Panc1 (cell line): ENCODE results near the gene CEMIP. TPM values are rescaled to one million over a fixed set of nuclear protein-coding genes. Genes with fewer than 3 reads are reported as not detected.

ENCODE experiments used
- ATAC-seq: fragments of 200-7000 bp; cut with Tn5 transposase; 2 replicates; pipeline ENCODE4 v1.9.1; 2020; ENCODE audit warnings: mild to moderate bottlenecking, moderate library complexity
- BruUV-seq: library from RNA; stranded (reverse); fragments of 400-500 nt; replicated peaks from 2 replicates; lab custom pipeline; 2021; lab: Mats Ljungman, UMichigan
- CTCF ChIA-PET: fragments of 300-600 bp; sonication (Branson Sonifier 250); formaldehyde crosslinking; loops from one replicate; lab custom pipeline; 2022; ENCODE audit warnings: antibody characterized with exemption; lab: Charles Lee
- POLR2A ChIA-PET: fragments of 300-600 bp; sonication (Branson Sonifier 250); formaldehyde crosslinking; loops from one replicate; lab custom pipeline; 2022; ENCODE audit warnings: antibody characterized with exemption; lab: Charles Lee
- DNase-seq: peaks from one replicate; pipeline ENCODE4 v3.0.0-alpha.2; 2010; ENCODE audit warnings: low read depth, low spot score
- H3K27ac ChIP-seq: 2 replicates; pipeline ENCODE4 v1.5.1; 2011; ENCODE audit warnings: mild to moderate bottlenecking, low read length, inconsistent platforms
- H3K27me3 ChIP-seq: fragments of 200-500 bp; sonication (Bioruptor generic); 2 replicates; pipeline ENCODE4 v1.6.0; 2014; ENCODE audit warnings: low read length, inconsistent platforms; ENCODE audit not compliant: control insufficient read depth, insufficient read depth
- H3K36me3 ChIP-seq: fragments of 200-500 bp; sonication (Bioruptor generic); 2 replicates; pipeline ENCODE4 v1.5.1; 2014; ENCODE audit warnings: inconsistent platforms, mild to moderate bottlenecking, low read length, moderate library complexity; ENCODE audit not compliant: control insufficient read depth, insufficient read depth
- H3K4me1 ChIP-seq: 2 replicates; pipeline ENCODE4 v1.5.1; 2011; ENCODE audit warnings: inconsistent platforms, mild to moderate bottlenecking, low read length, moderate library complexity; ENCODE audit not compliant: control insufficient read depth, insufficient read depth
- H3K4me3 ChIP-seq, 2 experiments: 2 replicates each; pipeline ENCODE4 v1.5.1; 2011 to 2012; ENCODE audit warnings: low read depth in 2 of 2, low read length in 2 of 2, mild to moderate bottlenecking in 2 of 2, inconsistent platforms in 1 of 2, moderate library complexity in 1 of 2
- H3K9me3 ChIP-seq: fragments of 200-500 bp; sonication (Bioruptor generic); 2 replicates; pipeline ENCODE4 v1.5.1; 2014; ENCODE audit warnings: low read depth, mild to moderate bottlenecking, inconsistent platforms, low read length, moderate library complexity; ENCODE audit not compliant: control insufficient read depth, insufficient read depth
- POLR2AphosphoS5 ChIP-seq: IDR thresholded peaks from 2 replicates; pipeline ENCODE4 v1.6.1; 2012; ENCODE audit warnings: mild to moderate bottlenecking, low read depth, low read length, moderate library complexity
- REST ChIP-seq, 2 experiments: IDR thresholded peaks; 2 replicates each; pipeline ENCODE4 v1.6.1; 2011 to 2012; ENCODE audit warnings: low read depth in 2 of 2, control low read depth in 1 of 2, low read length in 1 of 2, mild to moderate bottlenecking in 1 of 2, moderate library complexity in 1 of 2; ENCODE audit not compliant: insufficient read depth in 1 of 2
- SIN3A ChIP-seq: IDR thresholded peaks from 2 replicates; pipeline ENCODE4 v1.6.1; 2012; ENCODE audit warnings: low read depth, mild to moderate bottlenecking, low read length, moderate library complexity, borderline replicate concordance; ENCODE audit not compliant: insufficient read depth
- TCF7L2 ChIP-seq: IDR thresholded peaks from 2 replicates; pipeline ENCODE4 v1.6.1; 2011; ENCODE audit warnings: mild to moderate bottlenecking, low read depth, low read length, inconsistent platforms
- in situ Hi-C: cut with HindIII; loops from 2 replicates; pipeline ENCODE4 v1.10.0; 2016; ENCODE audit warnings: low sequenced_read_pairs, low pct_unique_long_range_greater_than_20kb
- intact Hi-C: fragments of 100-400 bp; cut with micrococcal nuclease; formaldehyde crosslinking; loops from one replicate; pipeline ENCODE4 v1.10.0; 2022; ENCODE audit not compliant: unreplicated experiment
- total RNA-seq: library from RNA; stranded (reverse); gene quantifications from one replicate; pipeline ENCODE4 v1.2.1, GENCODE V29; 2021; ENCODE audit not compliant: unreplicated experiment
- TF ChIP-seq, protein P1 (sequence below): fragments of 450-650 bp; IDR thresholded peaks from 2 replicates; pipeline ENCODE4 v1.5.1; 2017; ENCODE audit warnings: mild to moderate bottlenecking

Gene CEMIP
- total RNA-seq, 1 experiment from 2014 or later: 0.46 TPM

DNA sequence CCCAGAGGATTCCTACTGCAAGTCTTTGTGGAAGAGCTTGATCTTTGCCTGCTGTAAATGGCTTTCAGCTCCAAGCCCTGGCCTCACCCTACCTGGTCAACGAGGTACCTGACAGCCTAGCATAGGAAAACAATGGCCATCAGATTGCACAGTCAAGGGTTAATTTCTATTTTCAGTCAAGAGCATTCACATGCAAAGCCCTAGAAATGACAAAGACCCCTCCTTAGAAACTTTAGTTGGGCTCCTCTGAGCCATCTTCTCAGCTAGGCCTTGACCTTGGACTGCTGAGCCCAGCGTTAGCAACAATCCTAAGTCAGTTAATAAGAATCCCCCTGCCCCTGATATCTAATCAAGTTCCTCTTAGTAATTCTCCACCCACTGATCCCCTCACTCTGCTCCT is 192.0 kb downstream of the CEMIP start:
- ChIA-PET POLR2A (no interaction called here), CTCF (interaction anchor here (1.1 kb wide), 1 partner anchor 191 kb away, joined by 3 read pairs; no protein-coding TSS in a partner anchor)
- no peaks in the 10 kb centered on the region for H3K36me3 ChIP-seq
- TF ChIP-seq SIN3A (no peak), POLR2AphosphoS5 (no peak)
- TF ChIP-seq, protein P1, sequence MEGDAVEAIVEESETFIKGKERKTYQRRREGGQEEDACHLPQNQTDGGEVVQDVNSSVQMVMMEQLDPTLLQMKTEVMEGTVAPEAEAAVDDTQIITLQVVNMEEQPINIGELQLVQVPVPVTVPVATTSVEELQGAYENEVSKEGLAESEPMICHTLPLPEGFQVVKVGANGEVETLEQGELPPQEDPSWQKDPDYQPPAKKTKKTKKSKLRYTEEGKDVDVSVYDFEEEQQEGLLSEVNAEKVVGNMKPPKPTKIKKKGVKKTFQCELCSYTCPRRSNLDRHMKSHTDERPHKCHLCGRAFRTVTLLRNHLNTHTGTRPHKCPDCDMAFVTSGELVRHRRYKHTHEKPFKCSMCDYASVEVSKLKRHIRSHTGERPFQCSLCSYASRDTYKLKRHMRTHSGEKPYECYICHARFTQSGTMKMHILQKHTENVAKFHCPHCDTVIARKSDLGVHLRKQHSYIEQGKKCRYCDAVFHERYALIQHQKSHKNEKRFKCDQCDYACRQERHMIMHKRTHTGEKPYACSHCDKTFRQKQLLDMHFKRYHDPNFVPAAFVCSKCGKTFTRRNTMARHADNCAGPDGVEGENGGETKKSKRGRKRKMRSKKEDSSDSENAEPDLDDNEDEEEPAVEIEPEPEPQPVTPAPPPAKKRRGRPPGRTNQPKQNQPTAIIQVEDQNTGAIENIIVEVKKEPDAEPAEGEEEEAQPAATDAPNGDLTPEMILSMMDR: no peak
- in situ Hi-C loops: no loop called here
- no peaks in the 10 kb centered on the region for H3K27me3 ChIP-seq
- intact Hi-C loops: loop anchor here (2.0 to 5.0 kb wide), 3 partner anchors 190 to 514 kb away; no protein-coding TSS in a partner anchor
- H3K4me3 ChIP-seq: no peak overlapping the region
- BruUV-seq: no TSS peak
- no peak overlapping the region for H3K27ac ChIP-seq
- no peaks in the 10 kb centered on the region for H3K9me3 ChIP-seq
- DNase-seq (no peak), ATAC-seq (no peak)
- no peaks in the 10 kb centered on the region for H3K4me1 ChIP-seq

- BruUV-seq: no TSS peak
- Histone ChIP-seq H3K4me3 (no peak overlapping the region), H3K9me3 (no peaks in the 10 kb centered on the region)
Observed at GRCh38 chr15:80972276-80972675, 193.1 kb downstream of the CEMIP start.

More at GRCh38 chr15:80972276-80972675, 193.1 kb downstream of the CEMIP start:
- ChIA-PET CTCF (interaction anchor here (0.6 to 1.0 kb wide), 2 partner anchors 196 to 261 kb away, joined by 3 to 6 read pairs; no protein-coding TSS in a partner anchor), POLR2A (no interaction called here)
- Histone ChIP-seq H3K4me1 (no peaks in the 10 kb centered on the region), H3K27me3 (no peaks in the 10 kb centered on the region), H3K36me3 (no peaks in the 10 kb centered on the region), H3K27ac (no peak overlapping the region)
- intact Hi-C loops (loop anchor here (5.0 kb wide), 2 partner anchors 405 to 515 kb away; no protein-coding TSS in a partner anchor), in situ Hi-C loops (no loop called here)
- TF ChIP-seq REST (IDR thresholded peaks at IDR 0.05; ENCODE audit: insufficient read depth in 1 of 2, low read depth in 2 of 2, low read length in 1 of 2) (no peak), SIN3A (no peak), TCF7L2 (no peak), POLR2AphosphoS5 (no peak)
- TF ChIP-seq, protein P1: no peak
- ATAC-seq: no peak
- no peak for DNase-seq
